HepG2 (cell line): ENCODE results near the gene DCP2. TPM values are rescaled to one million over a fixed set of nuclear protein-coding genes. Genes with fewer than 3 reads are reported as not detected.

Experiments used
- ATAC-seq: fragments of 200-7000 bp; cut with Tn5 transposase; 3 replicates; pipeline ENCODE4 v1.9.1; 2020; ENCODE audit warnings: mild to moderate bottlenecking, moderate library complexity
- BruUV-seq: library from RNA; stranded (reverse); fragments of 400-500 nt; replicated peaks from 2 replicates; lab custom pipeline; 2021; lab: Mats Ljungman, UMichigan
- CTCF ChIA-PET: fragments of 300-600 bp; formaldehyde crosslinking; extraction: SDS; loops from one replicate; lab custom pipeline; 2021; ENCODE audit warnings: low total read pairs, inconsistent platforms, low intra/inter-chr PET ratio; lab: Yijun Ruan, JAX
- POLR2A ChIA-PET: fragments of 350-600 bp; sonication (Branson Sonifier 250); formaldehyde crosslinking; loops from one replicate; lab custom pipeline; 2020; ENCODE audit warnings: antibody characterized with exemption, inconsistent platforms; lab: Yijun Ruan, JAX
- DNase-seq: peaks from one replicate; pipeline ENCODE4 v3.0.0-alpha.2; 2015; ENCODE audit warnings: low spot score
- FAIRE-seq: peaks from 3 replicates; lab custom pipeline; 2011; peaks lifted over from hg19 to GRCh38; lab: Jason Lieb, UNC
- H2AFZ ChIP-seq: one replicate; pipeline ENCODE4 v1.6.1; 2011; ENCODE audit warnings: low read length, inconsistent platforms
- H3K27ac ChIP-seq: fragments of 300-600 bp; 3 replicates; pipeline ENCODE4 v1.8.0; 2011; ENCODE audit warnings: mixed run types, mild to moderate bottlenecking, mixed read lengths, low read length, inconsistent platforms; ENCODE audit not compliant: insufficient read depth; ENCODE audit errors: extremely low read length
- H3K27me3 ChIP-seq, 2 experiments: fragments of 200-600 bp in 1 of 2; 2 replicates in 1 of 2; 3 replicates in 1 of 2; pipeline versions ENCODE4 v1.6.0 to v1.8.0; 2011; ENCODE audit warnings: low read length in 2 of 2, mild to moderate bottlenecking in 2 of 2, moderate library complexity in 2 of 2, inconsistent platforms in 1 of 2; ENCODE audit not compliant: insufficient read depth in 2 of 2, control insufficient read depth in 1 of 2
- H3K36me3 ChIP-seq, 2 experiments: fragments of 200-600 bp in 1 of 2; replicated peaks in 1 of 2; 2 replicates in 1 of 2; 3 replicates in 1 of 2; pipeline versions ENCODE4 v1.5.1 to v1.8.0; 2011; ENCODE audit warnings: low read length in 2 of 2, inconsistent platforms in 1 of 2; ENCODE audit not compliant: insufficient read depth in 2 of 2, control insufficient read depth in 1 of 2
- H3K4me1 ChIP-seq: 2 replicates; pipeline ENCODE4 v1.5.1; 2012; ENCODE audit warnings: low read length, inconsistent platforms; ENCODE audit not compliant: insufficient read depth
- H3K4me2 ChIP-seq: 2 replicates; pipeline ENCODE4 v1.6.0; 2011; ENCODE audit warnings: low read depth, low read length, inconsistent platforms
- H3K4me3 ChIP-seq, 3 experiments: fragments of 200-600 bp in 1 of 3; sonication (generic), shearing (Covaris generic) in 1 of 3; replicated peaks in 1 of 3; 2 replicates each; pipeline ENCODE4 v1.5.1; 2011 to 2016; ENCODE audit warnings: low read length in 3 of 3, inconsistent platforms in 2 of 3, low read depth in 2 of 3, mild to moderate bottlenecking in 2 of 3, control low read depth in 1 of 3, mixed read lengths in 1 of 3; ENCODE audit not compliant: insufficient read depth in 1 of 3
- H3K79me2 ChIP-seq: one replicate; pipeline ENCODE4 v1.6.1; 2011; ENCODE audit warnings: low read length, inconsistent platforms; ENCODE audit not compliant: insufficient read depth
- H3K9ac ChIP-seq: 2 replicates; pipeline ENCODE4 v1.6.0; 2011; ENCODE audit warnings: mild to moderate bottlenecking, low read depth, low read length, inconsistent platforms; ENCODE audit not compliant: insufficient read depth
- H3K9me3 ChIP-seq: 2 replicates; pipeline ENCODE4 v1.5.1; 2012; ENCODE audit warnings: mild to moderate bottlenecking, low read length
- H4K20me1 ChIP-seq: 2 replicates; pipeline ENCODE4 v1.6.0; 2011; ENCODE audit warnings: inconsistent platforms, mild to moderate bottlenecking, low read length, moderate library complexity; ENCODE audit not compliant: insufficient read depth
- KLF16 ChIP-seq, 2 experiments: sonication (generic) in 1 of 2; formaldehyde crosslinking in 1 of 2; IDR thresholded peaks; 2 replicates each; pipeline versions ENCODE4 v1.6.1 to v1.8.0; 2016 to 2023; ENCODE audit warnings: missing genetic modification reagents in 2 of 2, missing compliant biosample characterization in 1 of 2
- MTF2 ChIP-seq: sonication (generic); formaldehyde crosslinking; IDR thresholded peaks from 2 replicates; pipeline ENCODE4 v1.5.0; 2020; ENCODE audit warnings: missing genetic modification reagents, borderline replicate concordance
- NCOA2 ChIP-seq: sonication (generic); formaldehyde crosslinking; IDR thresholded peaks from 2 replicates; pipeline ENCODE4 v1.8.0; 2022; ENCODE audit warnings: inconsistent platforms
- PHF5A ChIP-seq: IDR thresholded peaks from one replicate; pipeline ENCODE4 v1.6.1; 2018; ENCODE audit warnings: low read depth, missing genetic modification reagents; ENCODE audit not compliant: unreplicated experiment
- RAD21 ChIP-seq: fragments of 450-650 bp; formaldehyde crosslinking; IDR thresholded peaks from 2 replicates; pipeline ENCODE4 v1.5.0; 2020; ENCODE audit warnings: mild to moderate bottlenecking
- SRSF4 ChIP-seq: fragments of 200-400 bp; formaldehyde crosslinking; IDR thresholded peaks from one replicate; pipeline ENCODE4 v1.6.1; 2018; ENCODE audit warnings: mild to moderate bottlenecking, low read depth, low read length, moderate library complexity; ENCODE audit not compliant: poor library complexity, severe bottlenecking
- ZNF253 ChIP-seq: sonication (generic); formaldehyde crosslinking; IDR thresholded peaks from 2 replicates; pipeline ENCODE4 v1.8.0; 2022; ENCODE audit warnings: mild to moderate bottlenecking, missing genetic modification reagents, borderline replicate concordance
- ZNF446 ChIP-seq: sonication (generic); formaldehyde crosslinking; IDR thresholded peaks from 2 replicates; pipeline ENCODE4 v1.5.0; 2020; ENCODE audit warnings: mild to moderate bottlenecking, missing genetic modification reagents
- ZNF737 ChIP-seq: sonication (generic); formaldehyde crosslinking; IDR thresholded peaks from 2 replicates; pipeline ENCODE4 v1.5.0; 2020; ENCODE audit warnings: missing genetic modification reagents, mild to moderate bottlenecking, borderline replicate concordance
- WGBS: methylation state at CpG from one replicate; pipeline ENCODE4 v1.1.6; 2017; ENCODE audit warnings: low lambda C conversion rate; 5-methylcytosine and 5-hydroxymethylcytosine counted together
- in situ Hi-C: cut with HindIII; loops from 2 replicates; pipeline ENCODE4 v1.10.0; 2017; ENCODE audit warnings: low pct_unique_long_range_greater_than_20kb; ENCODE audit not compliant: extremely low pct_ligation_motif_present
- intact Hi-C: fragments of 100-400 bp; cut with micrococcal nuclease; formaldehyde crosslinking; loops from one replicate; pipeline ENCODE4 v1.10.0; 2022; ENCODE audit not compliant: unreplicated experiment
- polyA plus RNA-seq, 8 experiments: library from polyadenylated mRNA; depleted of rRNA in 3 of 8; stranded (reverse) in 7 of 8; unstranded in 1 of 8; fragments of >200 nt; fragmentation: Illumina TruSeq in 4 of 8; extraction: Trizol in 4 of 8; gene quantifications; 2 replicates each; pipeline versions ENCODE4 v1.2.1 to v1.2.3, GENCODE V29; 2011 to 2016; ENCODE audit warnings: low read depth in 4 of 8, missing spikeins in 1 of 8, mixed read lengths in 1 of 8; ENCODE audit not compliant: insufficient read depth in 1 of 8
- total RNA-seq, 5 experiments: library from RNA; depleted of rRNA; stranded (reverse); fragments of >200 nt; fragmentation: Illumina TruSeq; extraction: Trizol; gene quantifications; 2 replicates each; pipeline ENCODE4 v1.2.3, GENCODE V29; 2016; ENCODE audit warnings: low read depth in 1 of 5
- TF ChIP-seq, protein P1 (sequence below): sonication (generic); formaldehyde crosslinking; IDR thresholded peaks from 2 replicates; pipeline ENCODE4 v1.4.0; 2020; ENCODE audit warnings: mild to moderate bottlenecking, missing genetic modification reagents

Gene DCP2
- total and polyA plus RNA-seq, 2 of the 13 experiments (the other 11 are each of a cell fraction or from before 2014, with no cell fraction given) = 16.2 to 63.4 TPM

DNA sequence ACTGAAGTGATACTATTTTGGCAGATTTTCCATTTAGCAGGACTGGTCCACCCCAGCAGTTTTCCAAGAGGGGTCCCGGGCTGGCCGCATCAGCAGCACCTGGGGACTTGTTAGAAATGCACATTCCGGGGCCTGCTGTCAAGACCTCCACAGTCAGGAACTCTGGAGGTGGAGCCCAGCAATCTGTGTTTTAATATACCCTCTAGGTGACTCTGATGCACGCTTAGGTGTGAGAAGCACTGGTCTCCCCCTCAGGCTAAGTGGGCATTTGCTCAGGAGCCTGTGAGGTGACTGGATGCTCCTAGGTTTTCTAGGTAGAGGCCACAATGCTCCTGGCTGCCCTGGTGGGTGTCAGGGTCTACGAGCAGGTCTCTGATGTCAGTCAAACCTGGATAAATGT lies 81.7 kb downstream of the DCP2 start:
- no TSS peak for BruUV-seq
- H3K36me3 ChIP-seq = no peaks in the 10 kb centered on the region

More for the DNA sequence above, 81.7 kb downstream of the DCP2 start:
- no peaks in the 10 kb centered on the region for H3K9me3 ChIP-seq
- 78% methylated on average over 5 of the region's 5 CpGs for WGBS
- H3K4me2 ChIP-seq = no peak overlapping the region
- TF ChIP-seq ZNF446 (CRISPR knock-in tag) (no peak), ZNF253 (no peak), KLF16 (CRISPR knock-in tag; IDR thresholded peaks at IDR 0.05) (no peak), NCOA2 (CRISPR knock-in tag) (no peak), PHF5A (CRISPR knock-in tag) (no peak), ZNF737 (CRISPR knock-in tag) (no peak), RAD21 (CRISPR knock-in tag) (no peak), SRSF4 (no peak), MTF2 (no peak)
- TF ChIP-seq, protein P1, sequence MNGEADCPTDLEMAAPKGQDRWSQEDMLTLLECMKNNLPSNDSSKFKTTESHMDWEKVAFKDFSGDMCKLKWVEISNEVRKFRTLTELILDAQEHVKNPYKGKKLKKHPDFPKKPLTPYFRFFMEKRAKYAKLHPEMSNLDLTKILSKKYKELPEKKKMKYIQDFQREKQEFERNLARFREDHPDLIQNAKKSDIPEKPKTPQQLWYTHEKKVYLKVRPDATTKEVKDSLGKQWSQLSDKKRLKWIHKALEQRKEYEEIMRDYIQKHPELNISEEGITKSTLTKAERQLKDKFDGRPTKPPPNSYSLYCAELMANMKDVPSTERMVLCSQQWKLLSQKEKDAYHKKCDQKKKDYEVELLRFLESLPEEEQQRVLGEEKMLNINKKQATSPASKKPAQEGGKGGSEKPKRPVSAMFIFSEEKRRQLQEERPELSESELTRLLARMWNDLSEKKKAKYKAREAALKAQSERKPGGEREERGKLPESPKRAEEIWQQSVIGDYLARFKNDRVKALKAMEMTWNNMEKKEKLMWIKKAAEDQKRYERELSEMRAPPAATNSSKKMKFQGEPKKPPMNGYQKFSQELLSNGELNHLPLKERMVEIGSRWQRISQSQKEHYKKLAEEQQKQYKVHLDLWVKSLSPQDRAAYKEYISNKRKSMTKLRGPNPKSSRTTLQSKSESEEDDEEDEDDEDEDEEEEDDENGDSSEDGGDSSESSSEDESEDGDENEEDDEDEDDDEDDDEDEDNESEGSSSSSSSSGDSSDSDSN (CRISPR knock-in tag) = no peak
- TF ChIP-seq, all 625 proteins: peak for 0
- Histone ChIP-seq H4K20me1 (no peaks in the 10 kb centered on the region), H3K27me3 (no peaks in the 10 kb centered on the region), H3K4me3 (no peak overlapping the region), H3K9ac (no peak overlapping the region), H3K79me2 (no peaks in the 10 kb centered on the region), H3K4me1 (no peaks in the 10 kb centered on the region), H3K27ac (no peak overlapping the region), H2AFZ (no peak overlapping the region)
- intact Hi-C loops = loop anchor here (5.0 kb wide), 1 partner anchor 144 kb away; no protein-coding TSS in a partner anchor
- DNase-seq (no peak), ATAC-seq (no peak), FAIRE-seq (no peak)
- in situ Hi-C loops = no loop called here
- ChIA-PET POLR2A (no interaction called here), CTCF (no interaction called here)
